Measurements from ENCODE around the gene FLRT2. TPM values are rescaled to one million over a fixed set of nuclear protein-coding genes. Genes with fewer than 3 reads are reported as not detected.

FLRT2 gene
- total and polyA plus RNA-seq, 10 of the 15 experiments (the other 5 are each of a cell fraction or from before 2014, with no cell fraction given) = 0.03 to 0.13 TPM; not detected in 8

DNA sequence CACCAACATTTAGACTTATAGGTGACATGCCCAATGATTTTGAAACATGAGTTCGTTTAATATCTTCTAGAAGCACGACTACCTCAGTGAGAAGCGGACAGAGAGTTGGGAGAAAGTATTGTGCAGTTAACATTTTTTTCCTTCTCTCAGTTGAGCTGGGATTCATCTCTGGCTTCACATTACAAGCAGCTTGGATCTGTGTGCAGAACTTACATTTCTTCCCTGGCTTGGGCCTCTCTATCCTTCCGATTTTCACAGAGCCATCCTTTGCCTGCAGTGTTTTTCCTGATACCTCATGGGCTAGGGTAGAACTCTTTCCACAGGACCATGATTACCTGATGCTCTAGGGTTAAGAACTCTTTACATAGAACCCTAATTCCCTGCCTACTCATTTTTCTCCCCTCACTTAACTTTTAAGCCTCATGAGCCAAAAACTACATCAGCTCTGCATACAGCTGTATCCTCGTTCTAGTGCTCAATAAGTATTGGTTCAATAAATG is 86.5 kb downstream of the FLRT2 start (continued):
- TF ChIP-seq, protein P1, sequence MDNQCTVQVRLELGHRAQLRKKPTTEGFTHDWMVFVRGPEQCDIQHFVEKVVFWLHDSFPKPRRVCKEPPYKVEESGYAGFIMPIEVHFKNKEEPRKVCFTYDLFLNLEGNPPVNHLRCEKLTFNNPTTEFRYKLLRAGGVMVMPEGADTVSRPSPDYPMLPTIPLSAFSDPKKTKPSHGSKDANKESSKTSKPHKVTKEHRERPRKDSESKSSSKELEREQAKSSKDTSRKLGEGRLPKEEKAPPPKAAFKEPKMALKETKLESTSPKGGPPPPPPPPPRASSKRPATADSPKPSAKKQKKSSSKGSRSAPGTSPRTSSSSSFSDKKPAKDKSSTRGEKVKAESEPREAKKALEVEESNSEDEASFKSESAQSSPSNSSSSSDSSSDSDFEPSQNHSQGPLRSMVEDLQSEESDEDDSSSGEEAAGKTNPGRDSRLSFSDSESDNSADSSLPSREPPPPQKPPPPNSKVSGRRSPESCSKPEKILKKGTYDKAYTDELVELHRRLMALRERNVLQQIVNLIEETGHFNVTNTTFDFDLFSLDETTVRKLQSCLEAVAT (IDR thresholded peaks at IDR 0.05) = no peak
- no peak for TF ChIP-seq STAT3 (IDR thresholded peaks at IDR 0.05; ENCODE audit: low read depth, low read length)
- TF ChIP-seq HDAC6 (IDR thresholded peaks at IDR 0.05; ENCODE audit: unreplicated experiment) = no peak
- TF ChIP-seq, protein P2, sequence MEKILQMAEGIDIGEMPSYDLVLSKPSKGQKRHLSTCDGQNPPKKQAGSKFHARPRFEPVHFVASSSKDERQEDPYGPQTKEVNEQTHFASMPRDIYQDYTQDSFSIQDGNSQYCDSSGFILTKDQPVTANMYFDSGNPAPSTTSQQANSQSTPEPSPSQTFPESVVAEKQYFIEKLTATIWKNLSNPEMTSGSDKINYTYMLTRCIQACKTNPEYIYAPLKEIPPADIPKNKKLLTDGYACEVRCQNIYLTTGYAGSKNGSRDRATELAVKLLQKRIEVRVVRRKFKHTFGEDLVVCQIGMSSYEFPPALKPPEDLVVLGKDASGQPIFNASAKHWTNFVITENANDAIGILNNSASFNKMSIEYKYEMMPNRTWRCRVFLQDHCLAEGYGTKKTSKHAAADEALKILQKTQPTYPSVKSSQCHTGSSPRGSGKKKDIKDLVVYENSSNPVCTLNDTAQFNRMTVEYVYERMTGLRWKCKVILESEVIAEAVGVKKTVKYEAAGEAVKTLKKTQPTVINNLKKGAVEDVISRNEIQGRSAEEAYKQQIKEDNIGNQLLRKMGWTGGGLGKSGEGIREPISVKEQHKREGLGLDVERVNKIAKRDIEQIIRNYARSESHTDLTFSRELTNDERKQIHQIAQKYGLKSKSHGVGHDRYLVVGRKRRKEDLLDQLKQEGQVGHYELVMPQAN (conservative IDR thresholded peaks at IDR 0.05) = no peak
- TF ChIP-seq RAD21 (IDR thresholded peaks at IDR 0.05; ENCODE audit: insufficient read depth, low read depth, low read length) = no peak
- no peak for TF ChIP-seq KLF5 (IDR thresholded peaks at IDR 0.05; ENCODE audit: partially characterized antibody)
- TF ChIP-seq SMAD1 (IDR thresholded peaks at IDR 0.05; ENCODE audit: low read depth, partially characterized antibody) = no peak

DNA sequence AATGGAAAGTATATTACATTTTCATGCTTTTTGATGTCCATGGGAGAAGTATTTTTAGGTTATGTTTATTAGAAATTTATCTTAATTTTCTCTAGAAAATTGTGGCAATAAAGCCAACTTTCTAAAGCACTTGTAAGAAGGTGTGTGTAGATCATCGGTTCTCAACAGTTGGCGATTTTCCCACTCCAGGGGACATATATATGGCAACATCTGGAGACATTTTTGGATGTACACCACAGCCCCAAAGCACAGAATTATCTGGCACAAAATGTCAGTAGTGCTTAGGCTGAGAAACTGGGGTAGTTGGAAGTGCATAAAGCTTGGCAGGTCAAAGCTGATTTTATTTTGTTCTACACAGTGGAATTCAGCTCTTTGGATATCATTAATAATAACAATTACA is 86.9 kb downstream of the FLRT2 start:
- in situ Hi-C loops (cut with MboI) = no loop called here
- Histone ChIP-seq H3K4me3 (no peak overlapping the region), H3K27ac (ENCODE audit: control insufficient read depth, insufficient read depth) (no peak overlapping the region), H3K36me3 (ENCODE audit: control insufficient read depth in 2 of 2, insufficient read depth in 2 of 2, low read length in 1 of 2) (no peaks in the 10 kb centered on the region), H3K4me1 (ENCODE audit: control insufficient read depth, insufficient read depth, low read length) (no peaks in the 10 kb centered on the region), H3K27me3 (replicated peaks in 1 of 2; ENCODE audit: control insufficient read depth in 2 of 2, insufficient read depth in 2 of 2, low read length in 1 of 2) (no peaks in the 10 kb centered on the region), H4K20me1 (ENCODE audit: control insufficient read depth, insufficient read depth) (no peaks in the 10 kb centered on the region), H2AFZ (ENCODE audit: control insufficient read depth, low read depth, low read length) (no peak overlapping the region), H3K4me2 (ENCODE audit: control insufficient read depth, insufficient read depth) (no peak overlapping the region), H3K9ac (ENCODE audit: control insufficient read depth, insufficient read depth, low read length) (no peak overlapping the region), H3K79me2 (ENCODE audit: control insufficient read depth, insufficient read depth, low read length) (no peaks in the 10 kb centered on the region), H3K9me3 (replicated peaks; ENCODE audit: control insufficient read depth, insufficient read depth, low read length) (no peaks in the 10 kb centered on the region; the same call in 2 of the 3 replicates)
- intact Hi-C loops (cut with micrococcal nuclease; ENCODE audit: unreplicated experiment) = no loop called here
- ChIA-PET RAD21 (ENCODE audit: unreplicated experiment) (no interaction called here), POLR2A (no interaction called here), SMC1A (ENCODE audit: uncharacterized antibody, unreplicated experiment) (no interaction called here), CTCF (interaction anchor here (0.6 kb wide), 1 partner anchor 261 kb away, joined by 4 read pairs; no protein-coding TSS in a partner anchor)
- 25% methylated on average over 2 of the region's 2 CpGs for WGBS (ENCODE audit: insufficient coverage, insufficient replicate concordance, low lambda C conversion rate, missing lambda C conversion rate)
- no TSS peak for BruUV-seq (replicated peaks)
- TF ChIP-seq MYB (IDR thresholded peaks at IDR 0.05; ENCODE audit: borderline replicate concordance, low read depth, low read length) (no peak), YY1 (IDR thresholded peaks at IDR 0.05; ENCODE audit: low read depth, low read length) (no peak), PAX5 (IDR thresholded peaks at IDR 0.05; ENCODE audit: borderline replicate concordance, low read depth, low read length) (no peak), SMAD5 (IDR thresholded peaks at IDR 0.05; ENCODE audit: low read depth) (no peak), EED (IDR thresholded peaks at IDR 0.05; ENCODE audit: low read depth) (no peak)
- TF ChIP-seq, protein P3, sequence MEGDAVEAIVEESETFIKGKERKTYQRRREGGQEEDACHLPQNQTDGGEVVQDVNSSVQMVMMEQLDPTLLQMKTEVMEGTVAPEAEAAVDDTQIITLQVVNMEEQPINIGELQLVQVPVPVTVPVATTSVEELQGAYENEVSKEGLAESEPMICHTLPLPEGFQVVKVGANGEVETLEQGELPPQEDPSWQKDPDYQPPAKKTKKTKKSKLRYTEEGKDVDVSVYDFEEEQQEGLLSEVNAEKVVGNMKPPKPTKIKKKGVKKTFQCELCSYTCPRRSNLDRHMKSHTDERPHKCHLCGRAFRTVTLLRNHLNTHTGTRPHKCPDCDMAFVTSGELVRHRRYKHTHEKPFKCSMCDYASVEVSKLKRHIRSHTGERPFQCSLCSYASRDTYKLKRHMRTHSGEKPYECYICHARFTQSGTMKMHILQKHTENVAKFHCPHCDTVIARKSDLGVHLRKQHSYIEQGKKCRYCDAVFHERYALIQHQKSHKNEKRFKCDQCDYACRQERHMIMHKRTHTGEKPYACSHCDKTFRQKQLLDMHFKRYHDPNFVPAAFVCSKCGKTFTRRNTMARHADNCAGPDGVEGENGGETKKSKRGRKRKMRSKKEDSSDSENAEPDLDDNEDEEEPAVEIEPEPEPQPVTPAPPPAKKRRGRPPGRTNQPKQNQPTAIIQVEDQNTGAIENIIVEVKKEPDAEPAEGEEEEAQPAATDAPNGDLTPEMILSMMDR (IDR thresholded peaks at IDR 0.05 in 2 of 3, conservative IDR thresholded peaks at IDR 0.05 in 1 of 3; ENCODE audit: control insufficient read depth in 2 of 3, extremely low read depth in 1 of 3, insufficient read depth in 1 of 3, low read depth in 3 of 3, low read length in 3 of 3) = no peak
- no peak for DNase-seq (ENCODE audit: low read depth, low spot score)
- ATAC-seq = no peak
- FAIRE-seq = no peak

All from GM12878 (cell line).